GM21529 (cell line): ENCODE measurements around the gene LCA5.
"Not testable (repeated sequence)": the region's sequence is repeated elsewhere in the genome, so short reads cannot be mapped to it uniquely, and the experiment has no call there.

Source experiments
- ATAC-seq: cut with Tn5 transposase; IDR thresholded peaks from one replicate; pipeline ENCODE4 v1.9.1; 2021; ENCODE audit not compliant: unreplicated experiment

LCA5 gene

GRCh38 chr6:79468116-79468515 lies 69.1 kb downstream of the LCA5 start:
- ATAC-seq, result no peak

DNA sequence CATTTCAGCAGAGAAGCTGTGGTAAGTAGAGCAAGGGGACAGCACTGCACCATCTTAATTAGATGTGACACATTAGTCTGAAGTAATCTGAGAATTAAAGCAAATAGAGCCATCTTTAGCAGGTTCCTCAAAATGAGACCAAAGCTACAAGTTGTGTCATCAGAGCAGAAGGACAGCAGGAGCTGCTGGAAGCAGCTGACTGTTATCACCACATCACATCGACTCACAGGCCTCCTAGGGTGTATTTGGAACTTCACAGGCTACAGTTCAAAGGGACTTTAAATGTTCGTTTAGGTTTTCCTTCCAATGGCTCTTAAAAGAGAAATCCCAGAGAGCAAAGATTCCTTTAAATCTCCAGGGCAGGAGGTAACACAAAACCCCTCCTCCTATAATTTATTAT lies 69.5 kb downstream of the LCA5 start:
- no peak for ATAC-seq

GRCh38 chr6:79466207-79466834 lies 70.9 kb downstream of the LCA5 start:
- peak; percentile 62 for ATAC-seq

GRCh38 chr6:79465381-79465780 lies 71.8 kb downstream of the LCA5 start:
- no peak for ATAC-seq

DNA sequence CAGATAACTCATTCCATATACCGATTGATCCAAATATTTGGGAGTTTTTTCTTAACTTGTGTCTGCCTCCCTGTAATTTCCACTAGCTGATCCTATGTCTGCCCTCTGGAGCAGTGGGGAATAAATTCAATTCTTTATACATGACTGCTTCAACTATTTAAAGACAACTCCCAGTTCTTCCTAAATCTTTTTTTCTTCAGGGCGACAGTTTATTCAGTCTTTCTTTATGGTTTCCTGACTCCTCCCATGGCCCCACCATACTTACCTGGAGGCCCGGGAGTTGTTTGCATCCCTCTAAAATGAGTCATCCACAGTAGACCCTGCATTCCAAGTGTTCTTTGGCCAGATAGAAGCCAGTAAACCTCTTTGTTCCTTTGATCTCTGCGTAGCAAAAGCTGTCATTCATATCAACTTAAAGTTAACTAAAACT lies 73.6 kb downstream of the LCA5 start:
- ATAC-seq, result no peak

GRCh38 chr6:79461205-79461604 lies 76.0 kb downstream of the LCA5 start:
- no peak for ATAC-seq

DNA sequence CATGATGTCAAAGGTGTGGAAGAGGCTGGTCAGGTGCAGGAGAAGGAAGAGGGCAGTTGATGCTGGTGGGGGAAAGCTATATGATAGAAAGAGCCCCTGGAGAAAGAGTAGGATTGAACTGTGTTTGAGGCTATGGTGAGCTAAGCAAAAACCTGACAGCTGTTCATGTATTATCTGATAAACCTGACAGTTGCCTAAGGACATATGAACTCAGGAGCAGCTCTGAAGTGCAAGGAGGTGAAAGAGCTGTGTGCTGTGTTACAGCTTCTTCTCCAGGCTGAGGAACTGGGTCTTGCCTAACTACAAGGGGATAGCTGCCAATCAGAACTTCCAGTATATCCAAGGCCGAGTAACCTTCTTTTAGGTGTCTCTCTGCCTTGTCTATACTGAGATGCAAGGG lies 81.8 kb downstream of the LCA5 start:
- ATAC-seq, result no peak

- ATAC-seq, result no peak
These were observed 83.6 kb downstream of the LCA5 start for GRCh38 chr6:79453558-79454042.

DNA sequence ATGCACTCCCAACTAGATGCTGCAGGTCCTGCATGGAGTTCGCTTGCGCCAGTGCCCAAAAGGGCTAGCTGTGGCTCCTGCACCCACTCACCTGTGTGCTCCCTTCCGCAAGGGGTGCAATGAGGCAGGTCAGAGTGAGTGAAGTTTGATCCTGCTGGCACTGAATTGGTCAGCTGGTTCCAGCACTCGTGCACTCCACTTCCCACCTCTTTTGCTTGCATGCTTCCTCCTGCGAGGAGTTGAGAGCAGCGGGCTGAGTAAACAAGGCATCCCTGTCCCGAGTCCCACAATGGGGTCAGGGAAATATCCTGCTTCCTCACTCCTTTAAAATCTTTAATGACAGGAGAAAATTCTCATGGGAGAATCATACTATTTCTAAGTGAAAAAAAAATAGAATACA lies 86.2 kb downstream of the LCA5 start:
- ATAC-seq, result no peak

DNA sequence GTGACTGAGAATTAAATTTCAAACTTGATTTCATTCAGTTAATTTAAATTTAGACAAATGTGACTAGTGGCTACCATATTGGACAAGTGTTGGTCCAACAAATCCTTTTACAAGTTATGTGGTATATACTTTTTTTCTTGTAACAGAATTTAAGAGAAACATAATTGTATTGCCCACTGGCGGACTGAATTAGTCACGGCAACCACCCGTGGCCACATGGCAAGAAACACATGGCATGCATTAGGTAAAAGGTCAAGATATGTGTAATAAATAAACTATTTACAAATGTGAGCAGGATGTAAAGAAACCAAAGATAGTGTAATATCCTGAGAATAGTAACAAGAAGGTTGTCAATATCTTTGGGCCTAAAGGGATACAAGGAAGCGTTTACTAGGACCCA lies 91.2 kb downstream of the LCA5 start:
- no peak for ATAC-seq

GRCh38 chr6:79443876-79444275 lies 93.4 kb downstream of the LCA5 start:
- ATAC-seq, result not testable (repeated sequence)

GRCh38 chr6:79441192-79441591 lies 96.0 kb downstream of the LCA5 start:
- no peak for ATAC-seq

GRCh38 chr6:79440598-79440997 lies 96.6 kb downstream of the LCA5 start:
- ATAC-seq, result peak; percentile 63

DNA sequence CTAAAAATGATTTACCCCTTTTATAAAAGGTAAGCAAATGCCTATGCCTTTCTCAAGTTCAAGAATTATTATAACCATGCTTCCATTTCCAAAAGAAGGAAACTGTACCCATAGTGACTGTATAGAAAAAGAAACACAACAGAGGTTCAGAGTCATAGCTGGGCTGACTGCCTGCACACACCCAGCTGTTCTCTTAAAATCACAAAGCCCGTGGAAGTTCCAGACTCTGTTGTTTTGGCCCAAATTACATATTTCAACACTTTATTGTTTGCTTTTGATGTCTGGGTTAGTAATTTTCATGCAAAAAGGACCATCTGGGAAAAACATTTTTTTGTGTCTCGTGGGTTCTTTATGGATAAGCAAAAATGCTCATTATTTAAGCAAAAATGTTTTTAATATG lies 99.2 kb downstream of the LCA5 start:
- ATAC-seq, result no peak

GRCh38 chr6:79436241-79436640 lies 101.0 kb downstream of the LCA5 start:
- no peak for ATAC-seq

DNA sequence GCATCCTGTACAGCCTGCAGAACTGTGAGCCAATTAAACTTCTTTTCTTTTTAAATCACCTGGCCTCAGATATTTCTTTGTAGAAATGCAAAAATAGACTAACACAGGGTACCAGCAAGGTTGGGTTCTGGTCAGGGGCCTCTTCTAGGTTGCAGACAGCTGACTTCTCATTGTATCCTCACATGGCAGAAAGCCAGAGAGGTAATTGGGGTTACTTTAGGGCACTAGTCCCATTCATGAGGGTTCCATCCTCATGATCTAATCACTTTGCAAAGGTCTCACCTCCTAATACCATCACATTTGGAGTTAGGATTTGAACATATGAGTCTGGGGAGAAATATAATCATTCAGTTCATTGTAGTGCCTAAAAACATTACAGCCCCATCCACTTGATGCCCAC lies 101.5 kb downstream of the LCA5 start:
- no peak for ATAC-seq
